Epithelial cell of esophagus (primary cell): ENCODE data around the gene GRK5.

Source experiments
- DNase-seq: peaks from one replicate; pipeline ENCODE4 v3.0.0; 2010; ENCODE audit warnings: low read depth
- H3K4me3 ChIP-seq: 2 replicates; pipeline ENCODE4 v1.5.1; 2011; ENCODE audit warnings: mild to moderate bottlenecking, low read length, control low read depth
- CTCF ChIP-seq: IDR thresholded peaks from 2 replicates; pipeline ENCODE4 v1.5.1; 2011; ENCODE audit warnings: low read depth, mild to moderate bottlenecking, low read length, control low read depth, inconsistent platforms; ENCODE audit not compliant: insufficient read depth; ENCODE audit errors: missing control alignments

Gene GRK5

GRCh38 chr10:119207366-119207666 is at the start of gene GRK5:
Gene GRK5, plus strand, starts transcription at chr10:119207571. Its CDS starts 347 bp downstream, at chr10:119207918.
- peak within 1 kb of the TSS; percentile 61 for H3K4me3 ChIP-seq
- DNase-seq = peak; percentile 97
- TF ChIP-seq CTCF = no peak

- TF ChIP-seq CTCF = no peak
- H3K4me3 ChIP-seq = no peak overlapping the region
- no peak for DNase-seq
These were observed 48.0 kb upstream of the GRK5 start for GRCh38 chr10:119159332-119159731.

- no peak for TF ChIP-seq CTCF
- peak; percentile 58 for DNase-seq
- no peak overlapping the region for H3K4me3 ChIP-seq
These were observed 45.5 kb upstream of the GRK5 start for GRCh38 chr10:119161680-119162451.

GRCh38 chr10:119162452-119163092 is 44.8 kb upstream of the GRK5 start:
- no peak for DNase-seq
- TF ChIP-seq CTCF = no peak
- H3K4me3 ChIP-seq = no peak overlapping the region

GRCh38 chr10:119165171-119166117 is 41.9 kb upstream of the GRK5 start, which contains the start of gene SFXN4:
Gene SFXN4, minus strand, starts transcription at chr10:119165714. Its CDS starts 67 bp downstream, at chr10:119165647.
- peak; percentile 66 for DNase-seq
- TF ChIP-seq CTCF = no peak
- H3K4me3 ChIP-seq = peak within 1 kb of the TSS; percentile 77

- no peak for DNase-seq
- TF ChIP-seq CTCF = no peak
- H3K4me3 ChIP-seq = peak overlapping the region; percentile 77
These were observed 41.3 kb upstream of the GRK5 start for GRCh38 chr10:119166118-119166500.
